Aortic smooth muscle cell (primary cell): ENCODE results near the gene MMD. TPM values are rescaled to one million over a fixed set of nuclear protein-coding genes. Genes with fewer than 3 reads are reported as not detected.

Experiments used
- total RNA-seq: library from RNA; depleted of rRNA; stranded (reverse); fragments of >200 nt; gene quantifications from 2 replicates; pipeline ENCODE4 v1.2.3, GENCODE V29; 2014

The MMD gene, protein sequence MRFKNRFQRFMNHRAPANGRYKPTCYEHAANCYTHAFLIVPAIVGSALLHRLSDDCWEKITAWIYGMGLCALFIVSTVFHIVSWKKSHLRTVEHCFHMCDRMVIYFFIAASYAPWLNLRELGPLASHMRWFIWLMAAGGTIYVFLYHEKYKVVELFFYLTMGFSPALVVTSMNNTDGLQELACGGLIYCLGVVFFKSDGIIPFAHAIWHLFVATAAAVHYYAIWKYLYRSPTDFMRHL
- 4.0 and 5.8 TPM in 2 replicates for total RNA-seq

DNA sequence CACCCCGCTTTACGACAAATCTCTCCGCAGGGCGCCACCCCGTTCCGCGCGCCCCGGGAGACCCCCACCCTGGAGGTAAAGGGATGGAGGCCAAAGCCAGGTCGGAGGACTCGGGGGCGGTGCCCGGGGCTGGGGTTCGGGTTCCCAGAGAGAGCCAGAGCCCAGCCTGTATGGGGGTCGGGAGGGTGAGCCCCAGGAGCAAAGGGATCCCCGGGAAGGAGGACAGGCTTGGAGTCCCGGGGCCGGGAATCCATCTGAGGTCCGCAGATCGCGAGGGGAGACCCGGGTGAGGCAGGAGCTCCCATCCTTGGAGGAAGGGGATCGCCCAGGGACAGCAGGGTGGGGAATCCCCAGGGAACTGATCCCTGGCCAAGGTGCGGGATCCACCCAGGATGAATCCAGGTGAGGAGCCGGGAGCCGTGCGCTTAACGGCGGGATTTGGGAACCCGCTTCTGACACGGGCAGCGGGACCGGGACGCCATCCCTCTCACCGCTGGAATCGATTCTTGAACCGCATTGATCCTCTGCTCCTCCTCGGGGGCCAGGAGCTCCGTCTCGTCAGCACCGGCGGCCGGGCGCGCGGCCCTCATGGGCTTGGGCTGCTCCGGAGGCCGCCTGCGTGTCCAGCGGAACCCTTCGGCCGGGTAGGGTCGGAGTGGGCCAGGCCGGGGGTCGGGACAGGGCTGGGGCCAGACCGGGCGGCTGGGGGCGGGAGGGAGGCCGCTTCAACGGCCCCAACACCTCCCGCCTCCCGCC is at the start of gene MMD:
Gene MMD, minus strand, starts transcription at position 657 of the 756 bp plus-strand sequence. Its CDS starts 140 bp downstream, at position 517.

Other genes starting within 250 kb of the MMD start
- gene HLF, start 156.9 kb downstream of the MMD start, total RNA-seq = 3.7 and 4.8 TPM in 2 replicates
- not detected in 2 replicates for gene SMIM36, start 89.6 kb upstream of the MMD start, total RNA-seq